Retina (tissue), 1 donor: ENCODE results near the gene ARFIP1.

Source experiments
- DNase-seq: peaks from one replicate; pipeline ENCODE4 v3.0.0-alpha.2; 2016

The ARFIP1 gene

DNA sequence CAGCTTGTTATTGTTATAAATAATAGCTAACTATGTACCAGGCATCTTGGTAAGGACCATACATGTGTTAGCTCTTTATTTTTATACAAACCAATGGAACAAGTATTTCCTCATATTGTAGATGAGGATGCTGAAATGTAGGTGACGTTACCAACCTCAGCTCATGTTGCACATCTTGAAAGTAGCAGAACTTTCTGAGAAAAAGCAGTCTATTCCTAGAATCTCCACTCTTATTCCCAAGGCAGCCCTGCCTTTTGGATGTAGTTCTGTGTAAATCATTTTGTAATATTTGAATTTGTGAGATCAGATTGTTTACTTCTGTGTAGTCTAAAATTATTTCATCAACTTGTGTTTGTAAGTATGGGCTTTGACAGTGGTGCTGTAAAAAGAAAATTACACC, 161.7 kb downstream of the ARFIP1 start:
- DNase-seq, result no peak

DNA sequence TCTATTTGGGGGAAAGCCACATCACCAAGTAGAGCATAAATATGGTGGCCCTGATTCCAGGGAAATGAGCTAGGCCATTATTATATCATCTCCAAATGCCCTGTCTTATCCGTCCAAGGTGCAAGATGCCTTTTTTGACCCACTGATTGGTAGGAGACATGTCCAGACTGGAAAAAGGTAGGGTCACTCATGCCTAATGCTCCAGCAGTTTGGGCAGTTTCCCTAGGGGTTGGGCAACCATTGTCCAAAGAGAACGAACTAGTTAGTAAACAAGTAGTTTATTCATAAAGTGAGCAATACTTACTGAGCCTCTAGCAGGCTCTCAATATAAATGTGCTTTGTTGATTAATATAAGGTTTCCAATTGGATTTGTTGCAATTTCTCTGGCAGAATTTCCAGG, 162.6 kb downstream of the ARFIP1 start:
- no peak for DNase-seq

DNA sequence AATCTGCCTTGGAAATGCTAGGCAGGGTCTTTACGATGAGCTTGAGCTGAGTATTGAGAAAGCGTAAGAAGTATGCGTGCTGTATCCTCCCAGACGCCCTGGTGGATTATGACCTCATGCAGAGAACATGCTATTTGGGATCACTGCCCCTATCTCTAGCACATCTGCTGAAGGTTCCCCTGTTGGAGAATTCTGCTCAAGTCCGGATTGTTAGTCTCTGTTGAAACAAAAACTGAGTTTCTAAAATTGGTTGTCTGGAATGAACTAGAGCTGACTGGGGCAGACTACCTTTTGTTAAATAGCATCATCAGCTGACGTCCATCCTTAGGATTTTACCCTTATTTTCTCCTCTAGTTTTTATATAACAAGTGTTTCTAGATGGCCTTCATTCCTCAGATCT, 163.9 kb downstream of the ARFIP1 start:
- DNase-seq, result no peak

DNA sequence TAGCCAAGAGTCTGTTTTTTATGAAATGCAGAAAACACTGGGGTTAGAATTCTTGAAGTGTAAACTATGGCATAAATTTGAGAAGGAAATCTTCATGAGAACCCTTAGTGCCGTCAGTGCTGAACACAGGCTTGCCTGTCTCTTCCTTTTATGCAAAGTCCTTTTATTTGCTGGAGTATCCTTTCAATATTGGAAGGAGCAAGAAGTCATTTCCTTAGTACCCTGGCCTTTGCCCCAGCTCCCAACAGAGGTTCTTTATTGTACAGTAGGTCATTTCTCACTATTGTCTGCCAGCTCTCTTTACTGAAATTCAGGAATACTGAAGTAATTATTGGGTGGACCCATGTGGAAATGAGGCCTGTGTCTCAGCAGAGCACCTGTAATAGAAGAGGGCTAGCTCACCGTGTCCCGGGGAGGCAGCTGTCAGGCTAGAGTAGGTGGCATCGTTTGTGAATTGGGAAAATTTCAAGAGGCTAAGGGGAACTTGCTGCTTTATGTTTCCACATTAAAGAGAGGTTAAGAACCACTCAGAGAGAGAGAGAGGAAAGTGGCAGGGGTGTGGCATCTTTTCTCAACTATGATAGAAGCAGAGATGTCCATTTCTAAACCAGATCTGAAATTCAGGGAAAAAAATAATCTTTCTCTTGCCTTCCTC, 165.0 kb downstream of the ARFIP1 start:
- no peak for DNase-seq

DNA sequence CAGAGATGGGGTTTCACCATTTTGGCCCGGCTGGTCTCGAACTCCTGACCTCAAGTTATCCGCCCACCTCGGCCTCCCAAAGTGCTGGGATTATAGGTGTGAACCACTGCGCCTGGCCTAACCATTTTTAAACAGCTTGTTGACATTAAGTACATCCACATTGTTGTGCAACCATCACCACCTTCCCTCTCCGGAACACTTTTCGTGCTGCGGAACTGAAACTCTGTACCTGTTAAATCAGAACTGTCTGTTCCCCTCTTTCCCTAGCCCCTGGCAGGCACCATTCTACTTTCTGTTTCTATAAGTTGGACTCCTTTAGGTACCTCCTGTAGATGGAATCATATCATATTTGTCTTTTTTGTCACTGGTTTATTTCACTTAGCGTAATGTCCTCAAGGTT, 165.9 kb downstream of the ARFIP1 start:
- no peak for DNase-seq

DNA sequence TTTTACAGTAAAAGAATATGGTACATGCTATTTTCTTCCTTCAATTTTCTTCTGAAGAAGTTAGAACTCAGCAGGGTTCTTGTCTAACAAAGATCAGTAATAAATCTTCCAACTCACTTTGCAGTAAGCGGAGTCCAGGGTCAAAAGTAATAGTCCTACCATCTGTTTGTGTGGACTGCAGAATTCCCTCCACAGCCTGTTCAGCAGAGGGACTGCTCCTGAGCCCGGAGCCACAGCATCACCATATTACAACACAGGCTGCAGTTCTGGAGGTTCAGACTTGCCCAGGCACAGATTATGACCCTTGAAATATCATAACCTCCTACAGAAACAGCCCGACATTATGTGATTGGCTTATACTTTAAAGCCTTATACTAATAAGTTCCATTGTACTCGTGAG, 166.7 kb downstream of the ARFIP1 start:
- no peak for DNase-seq

DNA sequence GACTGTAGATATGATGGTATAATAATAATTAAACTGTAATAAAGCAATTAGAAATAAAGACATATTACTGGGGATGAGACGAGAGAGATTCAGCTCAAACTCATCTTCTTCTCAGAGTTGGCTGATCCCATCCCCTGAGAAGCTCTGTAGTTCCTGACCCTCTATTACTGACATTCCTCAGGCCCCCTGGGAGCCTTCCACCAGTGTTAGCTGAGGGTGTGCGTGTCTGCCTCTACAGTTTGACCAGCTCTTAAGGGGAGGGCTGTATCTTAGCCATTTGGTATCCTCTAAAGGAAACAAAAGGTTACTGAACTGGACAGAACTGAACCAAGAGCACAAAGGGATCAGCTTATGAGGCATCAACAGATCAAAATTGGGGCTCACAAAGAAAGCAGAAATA, 167.6 kb downstream of the ARFIP1 start:
- no peak for DNase-seq

DNA sequence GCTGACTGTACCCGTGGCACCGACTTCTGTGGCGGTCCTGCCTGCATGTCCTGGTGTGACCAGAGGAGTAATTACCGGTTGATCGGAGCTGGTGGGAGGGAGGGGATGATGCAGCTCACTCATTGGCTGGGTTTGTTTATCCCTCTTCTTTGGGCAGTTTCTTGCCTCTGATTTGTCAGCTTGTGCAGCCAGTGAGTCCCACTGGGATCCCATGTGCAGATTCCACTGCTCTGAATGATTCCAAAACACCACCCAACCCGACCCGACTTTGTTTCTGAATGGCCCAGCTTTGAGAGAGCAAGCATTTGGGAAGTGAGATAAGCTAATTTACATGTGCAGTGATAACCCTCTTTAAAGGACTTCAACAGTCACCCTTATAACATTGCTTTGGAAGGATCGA, 170.2 kb downstream of the ARFIP1 start:
- no peak for DNase-seq

DNA sequence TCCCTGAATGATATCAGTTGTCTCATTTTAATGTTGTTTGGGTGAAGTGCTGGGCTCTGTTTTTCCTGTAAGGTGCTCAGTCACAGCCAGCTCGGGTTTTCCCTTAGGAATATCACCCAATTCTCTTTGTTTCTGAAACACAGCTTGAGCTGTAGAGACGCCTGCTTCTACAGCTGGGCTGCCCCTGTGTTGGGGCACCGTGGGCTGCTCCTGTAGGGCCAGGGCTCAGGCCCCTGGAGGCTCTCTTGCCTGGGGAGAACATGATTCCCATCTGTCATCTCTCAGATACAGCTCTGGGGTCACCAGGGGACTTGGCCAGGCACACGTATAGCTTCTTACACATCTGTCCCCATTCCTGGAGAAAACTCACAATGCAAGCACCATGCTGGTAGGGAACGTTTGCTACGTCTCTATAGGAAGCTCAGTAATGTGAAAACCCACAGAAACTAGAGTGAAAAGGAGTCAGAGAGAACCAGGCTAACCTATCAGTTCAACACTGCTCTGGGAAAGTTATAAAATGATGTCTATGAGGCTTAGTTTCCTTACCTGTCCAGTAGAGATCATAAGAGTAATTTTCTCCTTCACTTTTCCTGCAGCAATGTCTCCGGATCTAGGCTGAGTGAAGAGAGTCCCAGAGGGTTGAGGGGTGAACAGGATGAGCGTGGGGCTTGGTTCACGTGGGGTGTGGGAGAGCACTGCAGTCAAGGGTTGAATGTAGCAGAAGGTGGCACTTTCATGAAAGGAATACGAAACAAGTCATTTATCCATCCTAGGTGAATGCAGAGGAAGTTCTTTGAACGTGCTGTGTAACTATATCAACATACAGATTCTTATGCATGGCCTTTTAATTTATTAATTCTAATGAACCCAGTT, 170.9 kb downstream of the ARFIP1 start:
- no peak for DNase-seq

DNA sequence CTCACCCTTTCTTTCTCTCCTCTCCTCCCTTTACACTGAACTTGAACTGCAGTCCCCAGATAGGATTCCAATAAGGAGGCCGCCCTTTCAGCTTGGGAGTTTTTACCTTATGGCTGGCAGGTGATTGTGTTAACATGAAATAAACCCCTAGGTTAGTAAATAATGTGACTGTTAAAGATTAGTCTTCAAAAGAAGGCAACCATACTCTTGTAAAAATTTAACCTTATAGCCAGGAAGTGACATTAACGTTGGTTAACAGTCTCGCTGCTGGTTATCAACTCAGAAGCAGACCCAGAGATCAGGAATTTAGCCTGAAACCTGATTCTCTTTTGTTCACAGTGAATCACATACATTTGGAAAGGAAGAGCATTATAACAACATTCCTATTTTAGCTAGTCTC, 171.6 kb downstream of the ARFIP1 start:
- no peak for DNase-seq

DNA sequence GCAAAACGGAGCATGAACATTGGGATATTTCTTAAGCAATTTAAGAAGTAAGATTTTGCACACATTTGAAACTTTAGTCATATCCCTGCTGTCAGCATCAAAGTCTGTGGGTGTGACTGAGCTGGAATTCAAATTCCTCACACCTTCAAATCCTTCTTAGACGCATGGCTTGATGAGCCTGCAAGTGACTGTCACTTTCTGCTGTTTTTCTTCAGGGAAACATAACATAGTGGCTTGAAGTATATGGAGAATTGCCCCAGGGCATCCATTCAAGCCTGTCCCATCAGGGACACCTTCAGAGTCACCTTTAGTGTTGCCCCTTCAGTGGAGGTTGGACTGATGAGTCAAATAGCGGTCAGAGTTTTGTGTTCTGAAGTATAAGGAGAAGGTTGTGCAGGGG, 173.8 kb downstream of the ARFIP1 start:
- DNase-seq, result no peak

DNA sequence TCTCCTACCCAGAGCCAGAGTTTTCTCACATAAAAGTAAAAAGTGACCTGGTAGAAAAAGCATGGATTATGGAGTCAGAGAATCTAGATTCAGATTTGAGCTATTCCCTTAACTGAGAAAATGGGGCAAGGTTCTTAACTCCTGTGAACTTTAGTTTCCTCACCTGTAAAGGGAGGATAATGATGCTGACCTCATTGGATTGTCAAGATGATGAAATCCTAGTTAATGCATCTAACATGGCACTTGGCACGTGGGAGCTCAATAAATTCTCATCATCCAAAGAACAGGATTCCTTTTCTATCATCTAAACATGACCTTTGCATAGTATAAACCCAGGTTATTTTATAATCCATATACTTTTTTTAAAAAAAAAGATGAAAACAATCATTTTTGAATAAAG, 175.0 kb downstream of the ARFIP1 start:
- DNase-seq, result no peak

DNA sequence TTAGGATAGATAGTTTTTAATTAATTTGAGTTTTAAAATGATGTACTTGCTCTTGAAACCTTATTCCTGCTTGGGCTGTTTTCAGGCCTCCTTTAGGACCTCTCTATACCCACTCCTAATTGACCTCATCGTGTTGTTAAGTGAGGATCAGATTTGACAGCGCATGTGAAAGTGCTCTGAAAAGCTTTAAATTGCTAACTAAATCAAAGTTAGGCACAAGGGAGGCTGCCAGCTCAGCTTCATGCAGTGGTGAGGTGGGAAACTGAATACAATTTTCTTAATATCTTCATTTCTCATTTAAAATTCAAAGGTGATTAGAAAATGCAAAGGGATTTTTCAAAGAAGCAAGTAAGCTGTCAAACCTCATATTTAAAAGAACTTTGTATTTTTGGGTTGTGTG, 176.4 kb downstream of the ARFIP1 start:
- DNase-seq, result no peak

DNA sequence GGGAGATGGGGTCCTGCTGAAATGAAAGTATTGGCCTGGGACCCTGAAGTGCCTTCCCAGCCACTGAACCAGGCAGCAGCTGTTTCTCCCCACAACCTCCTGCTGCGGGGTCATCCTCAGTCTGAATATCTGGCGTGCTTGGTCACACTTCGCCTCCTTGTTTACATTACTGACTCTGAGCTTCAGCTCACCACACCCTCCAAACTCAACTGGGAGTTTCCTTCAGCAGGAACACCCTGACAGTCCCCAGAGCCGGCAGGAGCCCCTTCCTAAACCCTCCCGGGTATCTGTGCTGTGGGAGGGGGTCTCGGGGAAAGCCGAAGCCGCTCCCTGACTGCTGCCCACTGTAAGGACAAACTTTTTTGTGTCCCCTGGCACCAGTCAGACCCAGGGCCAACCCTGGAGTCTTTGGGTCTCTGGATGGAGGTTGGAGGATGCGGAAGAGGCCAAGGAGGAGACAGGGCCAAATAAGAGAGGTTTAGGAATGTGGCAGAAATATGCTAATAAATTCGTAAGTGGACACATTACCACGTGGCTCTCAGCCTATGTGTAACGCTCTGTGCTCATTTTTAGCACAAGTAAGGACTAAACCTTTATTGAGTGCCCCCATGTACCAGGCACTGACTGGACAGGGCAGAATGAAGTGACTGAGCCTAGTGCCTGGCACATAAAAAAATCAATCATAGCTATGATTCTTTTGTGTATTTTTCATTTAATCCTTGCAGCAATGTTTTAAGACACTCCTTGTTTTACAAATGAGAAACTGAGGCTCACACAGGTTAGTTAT, 177.1 kb downstream of the ARFIP1 start:
- peak; percentile 66 for DNase-seq

DNA sequence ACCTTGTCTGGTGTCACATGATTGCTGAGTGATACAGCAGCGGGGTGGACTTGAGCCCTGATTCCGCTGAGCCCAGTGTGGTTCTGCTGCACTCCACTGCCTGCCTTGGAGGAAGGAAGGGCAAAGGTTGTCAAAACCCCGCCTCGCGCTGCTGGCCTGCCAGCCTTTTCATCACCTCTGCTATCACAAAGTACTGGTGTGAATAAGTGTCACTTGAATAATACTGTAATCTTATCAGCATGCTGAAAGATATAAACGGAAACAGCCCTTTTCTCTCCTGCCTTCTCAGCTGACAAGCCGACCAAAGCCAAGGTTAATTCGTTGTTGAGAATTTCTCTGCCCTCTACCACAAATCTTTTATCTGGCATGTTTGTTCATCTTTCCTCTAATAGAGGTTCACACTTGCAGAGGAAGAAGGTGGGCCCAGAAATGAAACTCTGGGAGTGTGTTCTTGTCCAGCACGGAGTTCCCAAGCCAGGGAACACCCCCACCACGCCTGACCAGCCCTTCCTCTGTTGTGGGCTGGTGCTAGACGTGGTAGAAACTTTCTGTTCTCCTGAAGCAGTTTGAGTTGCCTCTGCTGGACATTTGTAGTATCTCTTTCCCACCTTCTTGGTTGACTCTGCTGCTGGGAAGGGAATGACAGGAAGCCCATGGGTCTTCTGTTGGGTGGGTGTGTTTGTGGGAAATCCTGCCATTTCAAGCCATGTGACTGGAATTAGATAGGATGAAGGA, 177.8 kb downstream of the ARFIP1 start:
- DNase-seq, result no peak

DNA sequence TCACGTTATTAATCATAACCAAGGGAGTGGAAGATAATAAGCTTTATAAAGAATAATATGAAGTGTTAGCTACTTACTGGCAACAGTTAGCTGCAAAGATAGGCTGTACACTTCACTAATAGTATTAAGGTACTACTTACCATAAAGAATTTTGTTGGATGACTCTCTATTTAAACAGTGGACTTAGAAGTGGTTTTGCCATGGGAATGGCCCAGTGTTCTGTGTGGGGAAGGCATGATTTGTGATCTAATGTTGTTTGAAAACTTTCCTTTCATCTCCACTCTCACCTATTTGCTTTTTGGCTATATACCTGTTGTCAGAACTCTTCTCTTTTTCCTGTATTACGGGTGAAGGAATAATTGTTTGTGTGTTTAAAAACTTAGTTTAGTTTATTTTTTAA, 179.3 kb downstream of the ARFIP1 start:
- DNase-seq, result no peak

DNA sequence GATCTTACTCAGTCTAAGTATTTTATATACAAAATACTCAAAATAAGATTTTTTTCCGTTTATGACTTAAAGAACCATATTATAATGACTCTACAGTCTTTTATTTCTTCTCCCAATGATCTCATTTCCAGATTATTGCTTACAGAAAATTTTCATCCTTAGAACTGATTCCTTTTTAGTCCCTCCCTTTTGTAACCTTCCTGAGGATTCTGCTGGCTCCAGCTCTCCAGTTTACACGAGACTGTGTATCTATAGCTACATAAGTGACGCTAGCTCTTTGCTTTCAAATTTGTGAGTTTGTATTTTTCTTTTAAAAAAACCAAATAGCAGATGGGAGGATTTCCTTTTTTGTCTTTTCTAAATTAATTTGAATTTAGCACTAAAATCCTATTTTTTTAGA, 180.3 kb downstream of the ARFIP1 start:
- DNase-seq, result no peak

DNA sequence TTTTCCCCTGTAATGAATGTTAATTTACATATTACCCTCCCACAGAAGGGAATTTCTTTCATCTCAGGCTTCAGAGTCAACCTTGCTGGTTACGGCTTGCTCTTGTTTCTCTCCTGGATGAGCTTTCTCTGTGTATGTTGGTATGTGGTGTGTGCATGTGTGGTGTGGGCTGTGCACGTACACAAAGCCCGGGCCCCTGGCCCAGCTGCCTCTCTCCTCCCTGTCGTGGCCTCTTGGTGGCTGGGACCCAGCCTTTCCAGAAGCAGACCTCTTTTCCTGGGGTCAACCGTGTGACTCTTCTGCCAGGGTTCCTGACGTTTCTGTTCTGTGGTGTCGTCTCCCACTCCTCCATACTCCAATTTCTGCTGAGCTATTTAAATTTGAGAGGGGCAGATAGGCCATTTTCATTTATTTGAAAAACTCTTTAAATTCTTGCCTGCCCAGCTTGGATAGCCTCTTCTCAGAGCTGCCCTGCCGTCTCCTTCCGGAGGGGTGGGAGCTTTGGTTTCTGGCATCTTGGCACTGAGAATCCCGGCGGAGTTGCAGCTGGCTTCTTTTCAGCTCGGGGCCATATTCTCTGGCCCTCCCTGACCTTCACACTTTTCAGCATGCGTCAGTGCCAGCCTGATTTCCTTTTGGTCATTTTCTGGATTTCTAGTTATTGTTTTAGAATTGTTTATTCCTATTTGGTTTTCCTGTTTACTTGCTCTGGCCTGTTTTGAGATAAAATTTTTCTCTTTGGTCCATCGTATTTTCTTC, 181.4 kb downstream of the ARFIP1 start:
- no peak for DNase-seq

DNA sequence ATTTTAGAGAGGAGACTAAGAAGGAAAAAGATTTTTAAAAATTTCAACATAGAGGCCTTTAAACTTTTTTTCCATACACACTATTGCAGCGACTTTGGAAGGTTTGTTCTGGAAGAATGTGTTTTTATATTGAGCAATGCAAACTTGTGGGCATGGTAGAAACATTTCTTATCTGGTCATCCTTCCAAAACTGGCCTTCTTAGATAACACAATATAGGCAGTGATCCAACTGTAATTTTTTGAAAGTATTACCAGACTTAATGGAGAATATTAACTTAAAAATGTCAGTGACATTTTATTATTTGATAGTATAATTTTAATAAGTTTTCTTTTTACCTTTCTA, 182.0 kb downstream of the ARFIP1 start:
- DNase-seq, result no peak
